NCI-H2107 treated with DMSO at 0.1 percent for 48 hours (cell line): ENCODE measurements around the gene ALDH1L2.

Source experiments
- DNase-seq: peaks from one replicate; lab custom pipeline; 2025; ENCODE audit not compliant: unreplicated experiment; lab: John Stamatoyannopoulos, UW

ALDH1L2 gene

DNA sequence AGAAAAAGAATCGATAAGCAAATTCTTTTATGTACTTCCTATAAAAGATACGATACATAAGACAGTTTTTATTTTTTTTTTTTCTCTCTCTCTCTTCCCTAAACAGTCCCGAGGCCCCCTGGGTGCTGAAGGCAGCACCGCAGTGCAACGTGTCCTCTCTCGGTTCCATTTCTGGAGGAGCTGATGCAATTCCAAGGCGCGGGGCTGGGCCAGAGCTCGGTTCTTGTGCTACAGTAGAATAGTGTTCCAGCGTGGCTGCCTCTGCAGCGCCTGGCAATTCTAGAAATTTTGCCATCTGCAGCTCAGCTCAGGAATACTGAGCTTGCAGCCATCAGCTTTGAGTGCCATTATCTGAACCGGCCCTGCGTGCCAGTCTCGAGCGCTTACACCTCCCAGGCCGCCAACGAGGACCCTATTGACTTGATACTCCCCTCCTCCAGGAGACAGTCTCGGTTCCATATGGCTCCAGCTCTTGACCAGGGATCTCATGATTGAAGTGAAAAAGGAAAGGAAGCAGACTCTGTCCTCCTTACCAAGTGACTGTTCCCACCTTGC lies 630 bp downstream of the ALDH1L2 start:
- DNase-seq, result peak; percentile 32

DNA sequence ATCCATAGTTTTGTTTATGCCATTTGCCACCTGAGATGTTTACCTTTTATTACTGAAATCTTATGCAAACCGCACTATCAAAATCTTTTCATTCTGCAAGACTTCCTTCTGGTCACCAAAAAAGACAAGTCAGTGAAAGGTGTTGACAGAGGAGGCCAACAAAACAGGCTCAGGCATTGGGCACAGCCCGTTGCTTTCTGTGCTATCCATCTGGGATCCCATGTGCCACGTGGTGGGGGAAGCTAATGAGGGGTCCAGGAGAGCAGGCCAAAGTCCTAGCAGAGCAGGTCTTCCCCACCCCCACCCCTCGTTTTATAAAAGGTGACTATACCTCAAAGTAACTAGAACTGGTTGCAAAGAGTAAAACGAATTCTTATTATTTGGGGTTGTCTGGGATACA lies 1.2 kb downstream of the ALDH1L2 start:
- DNase-seq, result no peak

DNA sequence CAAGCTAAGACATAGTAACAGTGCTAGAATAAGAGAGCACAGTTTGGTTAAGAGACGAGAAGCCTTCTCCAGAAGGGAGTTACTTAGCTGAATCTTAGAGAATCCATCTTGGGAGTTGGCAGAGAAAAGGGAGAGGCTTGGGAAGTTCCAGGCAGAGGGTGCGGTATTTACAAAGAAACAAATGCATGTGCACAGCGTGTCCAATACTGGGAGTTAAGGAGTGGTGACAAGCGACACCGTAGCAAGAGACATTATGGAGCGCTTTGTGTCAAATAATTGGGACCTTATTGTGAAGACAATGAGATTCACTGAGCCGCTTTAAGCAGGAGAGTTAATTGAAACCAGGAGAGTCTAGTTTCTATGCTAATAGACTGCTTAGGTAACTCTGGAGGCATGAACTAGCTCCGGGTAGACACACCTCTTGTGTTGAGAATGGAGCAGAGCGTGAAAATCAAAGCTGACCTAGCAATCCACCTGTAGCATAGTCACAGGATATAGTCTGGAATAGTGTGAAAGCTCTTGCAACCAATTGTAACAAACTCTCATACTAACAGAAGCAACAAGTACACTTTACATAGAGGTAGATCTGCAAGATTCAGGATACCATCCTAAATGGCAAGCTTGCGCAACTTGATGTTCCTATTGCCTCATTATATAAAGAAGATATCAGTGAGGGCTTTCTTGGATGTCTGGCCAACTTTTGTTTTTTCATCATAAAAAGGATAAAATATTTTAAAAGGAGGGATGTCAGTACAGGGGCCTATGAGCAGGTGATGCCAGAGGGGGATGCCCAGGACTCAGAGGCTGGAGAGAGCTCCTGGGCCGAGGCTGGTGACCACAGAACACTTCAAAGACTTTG lies 5.3 kb downstream of the ALDH1L2 start:
- DNase-seq, result peak; percentile 56

DNA sequence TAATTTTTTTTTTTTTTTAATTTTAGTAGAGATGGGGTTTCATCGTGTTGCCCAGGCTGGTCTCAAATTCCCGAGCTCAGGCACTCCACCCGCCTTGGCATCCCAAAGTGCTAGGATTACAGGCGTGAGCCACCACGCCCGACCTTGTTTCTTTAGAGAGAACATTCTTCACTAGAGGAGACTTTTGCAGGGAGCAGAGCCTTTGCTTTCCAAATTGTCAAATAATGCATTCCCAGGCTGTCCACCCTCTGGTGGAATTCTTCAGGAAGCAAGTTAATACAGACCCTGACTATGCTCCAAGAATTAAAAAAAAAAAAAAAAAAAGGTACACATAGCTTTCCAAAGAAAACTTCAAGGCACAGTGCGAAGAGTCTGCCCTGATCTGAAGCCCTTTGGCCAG lies 6.8 kb downstream of the ALDH1L2 start:
- DNase-seq, result no peak

DNA sequence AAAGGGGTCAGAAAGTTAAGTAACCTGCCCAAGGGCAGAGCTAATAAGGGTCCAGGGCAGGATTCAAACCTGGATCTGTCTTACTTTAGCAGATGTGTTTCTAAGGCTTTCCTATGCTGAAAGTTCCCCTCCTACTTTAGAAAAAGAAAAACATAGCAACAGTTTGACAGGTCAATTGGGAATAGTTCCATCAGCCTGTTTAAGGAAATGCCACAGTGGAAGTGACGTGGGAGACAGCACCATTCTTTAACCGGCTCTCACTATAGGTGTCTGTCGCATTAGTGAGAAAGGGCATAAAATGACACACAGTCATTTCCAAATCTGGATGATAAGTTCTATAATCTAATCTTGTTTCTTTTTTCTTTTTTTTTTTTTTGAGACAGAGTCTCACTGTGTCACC lies 7.3 kb downstream of the ALDH1L2 start:
- no peak for DNase-seq

DNA sequence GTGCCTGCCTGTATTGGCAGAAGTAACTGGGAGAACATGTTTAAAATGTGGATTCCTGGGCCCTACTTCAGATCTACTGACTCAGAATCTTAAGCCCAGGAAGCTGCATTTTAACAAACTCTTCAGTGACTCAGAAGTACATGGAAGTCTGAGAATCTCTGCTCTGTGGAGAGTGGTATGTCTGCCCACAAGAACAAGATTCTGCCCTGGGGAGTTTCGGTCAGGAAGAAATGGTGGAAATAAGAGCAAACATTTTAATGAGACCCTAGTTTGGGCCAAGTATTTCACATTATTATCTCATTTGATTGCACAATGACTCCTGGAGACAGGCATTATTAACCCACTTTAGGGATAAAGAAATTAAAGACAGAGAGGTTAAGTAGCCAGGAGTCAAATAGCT lies 8.2 kb downstream of the ALDH1L2 start:
- no peak for DNase-seq

DNA sequence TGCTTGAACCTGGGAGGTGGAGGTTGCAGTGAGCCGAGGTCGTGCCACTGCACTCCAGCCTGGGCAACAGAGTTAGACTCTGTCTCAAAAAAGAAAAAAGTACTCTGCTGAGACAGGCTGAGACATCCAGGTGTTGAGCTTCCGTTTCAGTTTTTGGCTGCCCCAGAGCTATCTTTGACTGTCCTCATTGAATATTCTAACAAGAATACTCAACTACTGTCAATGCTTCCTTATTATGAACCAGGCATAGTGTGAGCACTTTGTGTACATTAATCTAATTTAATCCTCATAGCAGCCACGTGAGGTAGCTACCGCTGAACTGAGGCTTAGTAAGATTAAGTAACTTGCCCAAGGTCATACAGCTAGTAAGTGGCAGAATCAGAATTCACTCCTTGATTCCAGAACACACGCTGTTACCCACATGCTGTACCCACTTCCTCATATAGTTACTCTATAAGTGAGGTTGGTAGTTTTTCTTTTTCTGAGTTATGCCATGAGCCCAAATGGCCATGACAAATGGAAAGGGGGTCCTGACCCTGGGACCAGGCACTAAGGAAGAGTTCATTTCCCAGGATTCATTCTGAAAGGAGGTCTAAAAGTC lies 11.3 kb downstream of the ALDH1L2 start:
- no peak for DNase-seq

DNA sequence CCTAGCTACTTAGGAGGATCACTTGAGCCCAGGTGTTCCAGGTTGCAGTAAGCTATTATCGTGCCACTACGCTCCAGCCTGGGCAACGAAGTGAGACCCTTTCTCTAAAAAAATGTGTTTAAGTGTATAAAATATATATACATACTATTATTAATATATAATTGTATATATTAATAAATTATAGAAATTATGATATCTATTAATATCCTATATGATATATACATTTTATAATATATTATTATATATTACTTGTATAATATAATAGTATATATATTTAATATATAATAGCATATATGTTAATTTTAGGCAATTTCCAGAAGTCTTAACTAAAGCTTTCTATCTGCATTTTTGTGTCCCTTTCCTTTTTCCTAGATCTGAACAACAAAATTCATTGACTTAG lies 12.3 kb downstream of the ALDH1L2 start:
- DNase-seq, result no peak

DNA sequence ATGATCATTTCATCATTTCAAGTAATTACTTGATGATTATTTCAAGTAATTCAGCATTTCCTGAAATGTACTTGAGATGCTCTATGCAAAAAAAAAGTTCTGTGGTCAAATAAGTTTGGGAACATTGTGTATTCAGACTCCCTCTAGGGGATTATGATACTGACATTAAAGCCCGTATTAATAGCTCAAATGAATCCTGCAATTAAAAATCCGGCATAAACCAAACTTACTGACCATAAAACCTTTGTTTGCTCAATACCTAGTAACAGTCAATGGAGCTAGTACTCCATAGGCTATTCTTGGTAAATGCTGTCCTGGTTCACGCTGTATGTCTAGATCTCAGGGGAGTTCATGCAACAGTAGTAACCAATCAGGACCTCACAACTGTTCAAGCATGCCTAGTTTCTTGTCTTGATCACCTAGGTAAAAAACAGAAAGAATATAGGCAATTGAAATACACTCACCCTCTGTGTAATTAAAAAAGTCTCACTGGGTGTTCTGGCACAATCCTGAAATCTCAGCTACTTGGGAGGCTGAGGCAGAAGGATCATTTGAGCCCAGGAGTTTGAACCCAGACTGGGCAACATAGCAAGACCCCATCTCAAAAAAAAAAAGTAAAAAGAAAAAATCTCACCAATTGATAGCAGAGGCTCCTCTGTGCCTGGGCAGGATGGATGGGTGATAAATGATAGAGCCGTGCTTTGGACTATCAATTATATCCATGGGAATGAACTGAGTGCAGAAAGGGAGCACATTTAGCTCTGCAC lies 14.1 kb downstream of the ALDH1L2 start:
- no peak for DNase-seq

DNA sequence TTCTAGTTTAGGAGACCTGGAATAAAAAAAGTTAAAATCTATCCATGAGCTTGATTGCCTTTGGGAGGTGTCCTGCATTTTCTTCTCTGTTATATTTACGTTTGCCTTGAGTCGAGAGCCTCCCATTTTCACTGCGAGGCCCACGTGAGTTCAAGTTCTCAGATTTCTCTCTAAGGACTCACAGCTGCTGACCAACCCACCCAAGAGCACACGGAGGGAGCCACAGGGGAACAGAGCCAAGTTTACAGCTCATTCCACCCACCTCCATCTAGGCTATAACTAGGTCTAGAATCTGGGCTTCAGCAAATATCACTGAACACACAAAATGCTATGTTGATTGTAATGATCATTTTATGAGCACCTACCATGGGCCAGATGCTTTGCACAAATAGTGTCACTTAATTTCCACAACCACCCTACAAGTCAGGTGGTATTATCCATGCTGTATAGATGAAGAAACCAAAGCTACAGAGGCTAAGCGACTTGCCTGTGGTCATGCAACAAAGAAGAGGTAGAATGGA lies 16.7 kb downstream of the ALDH1L2 start:
- peak; percentile 83 for DNase-seq

DNA sequence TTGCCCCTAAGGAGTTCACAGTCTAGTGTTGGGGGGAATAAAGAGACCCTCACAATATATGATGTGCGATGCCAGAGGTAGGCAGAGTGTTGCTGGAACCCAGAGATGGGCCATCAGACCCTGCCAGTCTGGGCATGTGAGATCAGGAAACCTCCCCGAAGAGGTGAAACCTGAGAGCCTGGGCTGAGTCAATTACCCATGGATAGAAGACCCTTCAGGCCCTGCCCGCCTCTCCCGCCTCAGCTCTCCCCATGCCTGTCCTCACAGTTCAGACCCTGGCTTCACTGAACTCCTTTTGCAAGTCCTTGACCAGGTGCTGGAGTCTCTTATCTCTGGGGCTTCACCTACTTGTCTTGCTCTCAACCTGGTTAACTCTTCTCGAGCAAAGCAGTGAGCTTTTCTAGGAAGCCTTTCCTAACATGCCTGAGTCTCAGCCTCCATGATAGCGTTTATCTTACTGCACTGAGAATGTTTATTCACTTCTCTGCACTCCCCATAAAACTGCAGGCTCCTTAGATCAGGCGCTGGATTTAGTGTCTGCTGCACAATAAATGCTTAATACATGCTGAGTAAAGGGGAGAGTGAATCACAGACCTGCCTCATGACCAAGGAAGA lies 19.6 kb downstream of the ALDH1L2 start:
- peak; percentile 11 for DNase-seq

DNA sequence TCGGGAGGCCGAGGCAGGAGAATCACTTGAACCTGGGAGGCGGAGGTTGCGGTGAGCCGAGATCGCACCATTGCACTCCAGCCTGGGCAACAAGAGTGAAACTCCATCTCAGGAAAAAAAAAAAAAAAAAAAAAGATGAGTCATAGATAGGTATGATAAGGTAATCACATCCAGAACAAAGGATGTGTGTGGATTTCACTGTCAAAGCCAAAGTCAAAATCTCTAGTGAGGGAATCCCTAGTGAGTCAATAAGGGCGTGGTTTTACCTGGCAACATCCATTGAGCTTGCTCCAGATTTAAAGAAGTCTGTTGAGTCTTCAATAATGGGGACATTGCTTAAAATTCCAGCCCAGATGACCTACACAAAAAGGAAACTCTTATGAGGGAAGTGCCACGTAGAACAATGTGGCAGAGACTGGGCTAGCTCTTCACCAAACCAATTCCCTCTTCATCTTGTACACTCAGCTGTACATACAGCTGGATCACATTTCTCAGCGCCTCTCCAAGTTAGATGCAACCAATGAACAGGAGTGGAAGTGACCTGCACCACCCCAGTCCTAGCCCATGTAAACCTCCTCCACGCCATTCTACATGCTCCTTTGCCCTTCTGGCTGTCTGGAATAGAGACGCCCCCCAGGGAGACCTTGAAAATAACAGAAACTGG lies 23.4 kb downstream of the ALDH1L2 start:
- DNase-seq, result no peak

DNA sequence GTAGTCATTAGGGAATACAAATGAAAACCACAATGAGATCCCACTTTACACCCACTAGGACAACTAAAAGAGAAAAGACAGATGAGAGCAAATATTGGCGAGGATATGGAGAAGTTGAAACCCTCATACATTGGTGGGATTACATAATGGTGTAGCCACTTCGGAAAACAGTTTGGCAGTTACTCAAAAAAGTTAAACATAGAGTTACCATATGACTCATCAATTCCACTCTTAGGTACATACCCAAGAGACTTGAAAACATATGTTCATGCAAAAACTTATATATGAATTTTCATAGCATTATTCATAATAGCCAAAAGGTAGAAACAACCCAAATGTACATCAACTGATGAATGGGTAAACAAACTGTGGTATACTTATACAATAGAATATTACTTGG lies 27.1 kb downstream of the ALDH1L2 start:
- no peak for DNase-seq

DNA sequence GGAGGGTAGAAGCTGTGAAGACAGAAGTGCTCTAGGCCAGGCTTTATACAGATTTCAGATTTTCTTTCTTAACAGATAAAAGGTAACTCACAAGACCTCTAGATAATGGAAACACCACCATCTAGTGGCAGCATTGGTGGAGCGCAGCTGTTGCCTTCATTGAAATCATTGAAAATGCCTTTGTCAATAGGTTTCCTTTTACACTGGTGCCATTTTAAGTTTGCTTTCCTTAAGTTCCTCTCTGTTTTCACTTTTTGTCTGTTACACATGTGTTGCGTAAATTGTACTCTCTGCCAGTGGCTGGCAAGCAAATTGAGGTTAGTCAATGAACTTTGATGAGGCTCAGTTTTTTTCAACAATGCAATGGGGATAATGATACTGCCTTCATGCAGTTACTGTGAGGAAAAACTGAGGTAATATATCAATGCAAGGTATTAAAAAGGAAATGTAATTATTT lies 31.1 kb downstream of the ALDH1L2 start:
- peak; percentile 83 for DNase-seq

DNA sequence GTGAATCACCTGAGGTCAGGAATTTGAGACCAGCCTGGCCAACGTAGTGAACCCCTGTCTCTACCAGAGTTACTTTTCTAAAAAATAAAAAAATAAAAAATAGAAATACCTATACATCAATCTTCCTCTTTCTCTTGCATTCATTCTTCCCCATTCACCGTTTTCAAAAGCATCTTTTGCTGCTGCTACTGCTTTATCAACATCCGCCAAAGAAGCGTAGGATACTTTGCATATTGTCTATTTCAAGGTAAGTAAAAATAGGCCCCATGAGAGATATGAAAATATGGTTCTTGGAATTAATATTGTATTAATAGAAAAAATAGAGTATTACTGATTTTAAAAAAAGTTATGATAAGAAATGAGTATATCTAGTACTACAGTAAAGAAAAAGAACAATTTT lies 32.3 kb downstream of the ALDH1L2 start:
- no peak for DNase-seq

DNA sequence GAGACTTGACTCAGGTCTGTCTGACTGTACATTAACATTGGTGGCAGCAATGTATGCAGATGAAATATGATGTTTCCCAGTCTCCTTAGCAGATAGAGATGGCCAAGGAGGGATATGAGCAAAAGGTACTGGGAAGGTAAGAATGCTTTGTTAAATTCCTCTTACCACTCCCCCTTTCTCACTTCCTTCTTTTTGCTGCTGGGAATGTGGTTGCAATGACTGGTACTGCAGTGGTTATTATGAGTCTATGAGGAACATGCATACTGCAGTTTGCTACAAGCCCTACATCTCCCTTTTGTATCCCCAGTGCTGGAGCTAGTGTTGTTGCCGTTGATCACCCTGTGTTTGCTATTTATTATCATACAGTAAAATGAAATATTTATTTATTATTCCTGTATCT lies 35.9 kb downstream of the ALDH1L2 start:
- DNase-seq, result no peak

DNA sequence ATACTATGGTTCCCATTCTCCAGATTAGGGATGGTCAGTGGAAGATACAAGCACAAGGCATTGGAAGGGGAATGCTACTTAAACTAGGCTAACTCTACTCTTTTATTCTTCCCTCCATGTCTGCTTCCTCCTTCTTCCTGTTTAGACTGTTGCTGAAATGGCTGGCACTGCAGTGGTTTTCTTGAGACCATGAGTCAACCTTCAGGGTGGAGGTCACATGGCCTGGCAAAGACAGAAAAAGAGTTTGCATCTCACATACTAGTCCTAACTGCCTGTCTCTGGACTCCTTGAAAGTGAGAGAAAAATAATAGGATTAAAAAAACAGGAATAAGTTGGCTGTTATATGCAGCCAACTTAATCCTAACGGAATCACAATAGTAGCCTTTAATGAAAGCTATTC lies 37.0 kb downstream of the ALDH1L2 start:
- DNase-seq, result no peak

DNA sequence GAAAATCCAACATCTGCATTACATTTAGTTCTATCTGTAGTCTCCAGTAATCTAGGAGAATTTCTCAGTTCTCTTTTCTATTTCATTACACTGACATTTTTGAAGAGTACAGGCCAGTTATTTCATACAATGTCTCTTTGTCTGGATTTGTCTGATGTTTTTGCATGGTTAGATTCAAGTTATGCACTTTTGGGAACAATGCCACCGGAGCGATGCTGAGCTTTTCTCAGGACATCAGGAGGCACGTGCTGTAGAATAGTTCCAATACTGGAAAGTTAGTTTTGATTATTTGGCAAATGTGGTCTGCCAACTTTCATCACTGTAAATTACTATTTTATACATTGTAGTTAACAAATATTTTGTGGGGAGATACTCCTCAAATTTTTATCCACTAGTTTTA lies 43.1 kb downstream of the ALDH1L2 start:
- DNase-seq, result no peak

DNA sequence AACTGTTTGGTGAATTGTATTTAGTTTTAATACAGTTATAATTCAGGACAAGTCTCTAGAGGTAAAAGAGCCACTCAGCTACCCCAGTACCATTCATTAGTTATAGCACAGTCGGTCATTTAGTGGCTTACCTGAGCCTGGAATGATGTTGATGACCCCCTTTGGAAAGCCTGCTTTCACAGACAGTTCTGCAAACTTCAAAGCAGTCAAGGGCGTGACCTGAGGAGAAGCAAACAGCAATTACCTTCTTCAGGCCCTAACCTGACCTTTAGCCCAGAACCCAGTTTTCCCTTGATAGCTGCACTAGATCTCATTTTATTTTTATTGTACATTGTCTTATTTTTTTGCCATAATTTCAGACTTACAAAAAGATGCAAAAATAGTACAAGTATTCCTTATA lies 43.8 kb downstream of the ALDH1L2 start:
- DNase-seq, result no peak

DNA sequence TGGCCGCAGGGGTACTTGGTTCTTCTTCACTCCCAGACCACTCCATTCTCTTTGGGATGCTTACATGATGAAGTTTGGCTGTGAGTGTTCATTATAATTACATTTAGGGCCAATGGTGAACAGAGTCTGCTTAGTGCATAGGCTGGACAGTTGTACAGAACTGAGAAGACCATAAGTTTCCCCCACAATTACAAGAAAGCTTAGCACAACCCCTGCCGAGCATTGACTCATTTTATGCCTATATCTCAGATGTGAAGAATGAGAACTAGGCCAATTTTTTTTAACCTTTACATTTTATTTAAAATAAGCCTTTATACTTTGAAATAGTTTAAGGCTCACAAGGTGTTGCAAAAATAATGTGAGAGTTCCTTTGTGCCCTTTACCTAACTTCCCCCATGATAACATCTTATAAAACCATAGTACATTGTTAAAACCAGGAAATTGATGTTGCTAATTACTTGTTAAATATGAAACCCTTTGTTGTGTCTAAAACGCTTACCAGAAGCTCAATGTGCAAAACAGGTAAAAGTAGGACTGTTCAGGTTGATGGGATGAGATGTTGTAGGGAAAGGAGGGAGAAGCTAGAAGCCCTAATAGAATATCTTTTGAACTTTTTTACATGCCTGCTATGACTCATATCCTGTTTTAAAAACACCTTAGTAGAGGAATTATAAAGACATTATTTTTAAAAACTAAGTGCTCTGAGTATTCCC lies 47.2 kb downstream of the ALDH1L2 start:
- DNase-seq, result no peak
